Measurements from ENCODE around the gene CCNO. TPM values are rescaled to one million over a fixed set of nuclear protein-coding genes. Genes with fewer than 3 reads are reported as not detected.

Gene CCNO, protein sequence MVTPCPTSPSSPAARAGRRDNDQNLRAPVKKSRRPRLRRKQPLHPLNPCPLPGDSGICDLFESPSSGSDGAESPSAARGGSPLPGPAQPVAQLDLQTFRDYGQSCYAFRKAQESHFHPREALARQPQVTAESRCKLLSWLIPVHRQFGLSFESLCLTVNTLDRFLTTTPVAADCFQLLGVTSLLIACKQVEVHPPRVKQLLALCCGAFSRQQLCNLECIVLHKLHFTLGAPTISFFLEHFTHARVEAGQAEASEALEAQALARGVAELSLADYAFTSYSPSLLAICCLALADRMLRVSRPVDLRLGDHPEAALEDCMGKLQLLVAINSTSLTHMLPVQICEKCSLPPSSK
- 5.3 TPM for total RNA-seq

DNA sequence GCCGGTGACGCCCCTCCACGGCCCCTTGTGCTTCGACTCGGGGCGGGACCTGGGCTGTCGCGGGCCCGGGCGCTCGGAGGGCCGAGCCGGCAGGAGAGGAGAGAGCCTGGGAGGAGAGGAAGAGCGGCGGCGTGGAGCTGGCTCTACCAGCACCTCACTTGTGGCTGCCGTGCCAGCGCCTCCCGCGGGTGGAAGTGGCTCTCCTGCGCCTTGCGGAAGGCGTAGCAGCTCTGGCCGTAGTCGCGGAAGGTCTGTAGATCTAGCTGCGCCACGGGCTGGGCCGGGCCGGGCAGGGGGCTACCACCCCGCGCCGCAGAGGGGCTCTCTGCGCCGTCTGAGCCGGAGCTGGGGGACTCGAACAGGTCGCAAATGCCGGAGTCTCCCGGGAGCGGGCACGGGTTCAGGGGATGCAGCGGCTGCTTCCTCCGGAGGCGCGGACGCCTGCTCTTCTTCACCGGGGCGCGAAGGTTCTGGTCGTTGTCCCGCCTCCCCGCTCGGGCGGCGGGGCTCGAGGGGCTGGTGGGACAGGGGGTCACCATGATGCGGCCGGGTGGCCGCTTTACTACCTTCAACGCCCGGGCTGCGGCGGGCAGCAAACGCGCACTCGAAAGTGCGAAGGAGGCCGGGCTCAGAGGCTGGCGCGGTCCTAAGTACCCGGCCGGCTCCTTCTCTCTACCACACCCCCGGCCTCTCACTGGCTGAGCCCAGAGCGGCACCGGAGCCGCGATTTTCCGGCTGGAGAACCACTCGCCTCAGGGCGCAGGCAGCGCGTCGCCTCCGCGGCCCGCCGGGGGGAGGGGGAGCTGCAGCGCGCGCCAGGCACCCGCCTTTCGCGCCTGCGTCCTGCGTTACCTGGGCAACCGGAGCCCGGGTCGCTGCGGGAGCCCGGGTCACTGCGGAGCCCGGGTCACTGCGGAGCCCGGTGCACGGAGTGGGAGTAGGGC is at the start of gene CCNO:
TSS of gene CCNO (minus strand) at position 624 of the 944 bp plus-strand sequence. CDS start at position 539, 85 bp downstream.

DNA sequence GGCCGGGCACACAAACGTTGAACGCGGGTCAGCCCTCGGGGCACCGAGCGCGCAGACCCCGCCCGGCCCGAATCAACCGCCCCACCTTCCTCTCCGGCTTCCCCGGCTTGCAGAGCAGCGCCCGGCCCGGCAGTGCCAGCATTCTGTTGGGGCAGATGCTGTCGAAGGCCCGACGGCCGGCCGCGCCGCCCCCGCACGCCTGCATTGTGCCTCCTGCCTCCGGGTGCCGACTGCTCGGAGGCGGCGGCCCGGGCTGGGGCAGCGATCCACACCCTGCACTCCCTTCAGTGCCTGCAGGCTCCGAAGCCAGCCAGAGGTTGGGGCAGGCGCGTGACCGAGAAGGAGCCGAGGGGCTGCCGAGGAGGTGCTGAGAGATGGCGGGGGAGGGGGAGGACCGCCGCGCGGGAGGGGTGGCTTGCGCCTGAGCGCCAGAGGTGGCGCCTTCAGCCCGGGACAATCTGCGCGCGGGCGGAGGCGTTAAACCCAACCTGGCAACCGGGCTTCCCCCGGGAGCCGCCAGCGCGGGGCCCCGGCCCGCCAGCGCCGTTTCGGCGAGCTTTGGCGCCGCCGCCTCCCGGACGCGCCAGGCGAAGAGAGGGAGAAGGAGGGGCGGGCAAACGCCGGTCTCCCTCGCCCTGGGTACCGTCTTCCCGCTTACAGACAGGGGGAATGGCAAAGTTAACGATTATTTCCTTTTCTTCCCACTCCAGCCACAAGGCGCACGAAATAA is 6.3 kb downstream of the CCNO start, which contains the start of gene MCIDAS:
TSS of gene MCIDAS (minus strand) at position 382 of the 730 bp plus-strand sequence. CDS start at position 205, 177 bp downstream.

Other genes starting within 250 kb of the CCNO start
- 17.0 TPM for gene ESM1, start 248.0 kb downstream of the CCNO start, total RNA-seq
- 0.18 TPM for gene GZMK, start 209.4 kb downstream of the CCNO start, total RNA-seq
- gene GZMA, start 131.0 kb downstream of the CCNO start, total RNA-seq = 1.8 TPM
- gene GPX8, start 73.4 kb downstream of the CCNO start, total RNA-seq = 38.3 TPM
- 0.29 TPM for gene CDC20B, start 60.4 kb downstream of the CCNO start, total RNA-seq
- gene MCIDAS, start 6.3 kb downstream of the CCNO start, total RNA-seq = 0.18 TPM
- gene DHX29, start 74.1 kb upstream of the CCNO start, total RNA-seq = 34.0 TPM
- gene MTREX, start 74.4 kb upstream of the CCNO start, total RNA-seq = 47.1 TPM

All from metanephros (tissue), 1 donor.